H9 (cell line): ENCODE data around the gene STX8. TPM values are rescaled to one million over a fixed set of nuclear protein-coding genes. Genes with fewer than 3 reads are reported as not detected.

Experiments
- DNase-seq: peaks from one replicate; pipeline ENCODE4 v3.0.0-alpha.2; 2017
- H2AFZ ChIP-seq: one replicate; pipeline ENCODE4 v1.6.1; 2013; ENCODE audit warnings: mild to moderate bottlenecking, low read length, control low read depth, moderate library complexity
- H2AK5ac ChIP-seq: 2 replicates; pipeline ENCODE4 v1.6.1; 2013; ENCODE audit warnings: low read length, control low read depth, mixed read lengths; ENCODE audit not compliant: insufficient read length
- H2BK120ac ChIP-seq: one replicate; pipeline ENCODE4 v1.6.1; 2013; ENCODE audit warnings: low read depth, mild to moderate bottlenecking, low read length, control low read depth, inconsistent platforms; ENCODE audit not compliant: poor library complexity, severe bottlenecking
- H2BK12ac ChIP-seq: 2 replicates; pipeline ENCODE4 v1.6.1; 2013; ENCODE audit warnings: low read length, control low read depth, mixed read lengths, low read depth; ENCODE audit not compliant: insufficient read length
- H2BK15ac ChIP-seq: 2 replicates; pipeline ENCODE4 v1.6.1; 2013; ENCODE audit warnings: low read depth, low read length, control low read depth
- H2BK20ac ChIP-seq: one replicate; pipeline ENCODE4 v1.6.1; 2013; ENCODE audit warnings: low read depth, mild to moderate bottlenecking, low read length, control low read depth, inconsistent platforms; ENCODE audit not compliant: poor library complexity, severe bottlenecking
- H2BK5ac ChIP-seq: 2 replicates; pipeline ENCODE4 v1.6.1; 2013; ENCODE audit warnings: low read length, control low read depth, mixed read lengths; ENCODE audit not compliant: insufficient read length
- H3K14ac ChIP-seq: 2 replicates; pipeline ENCODE4 v1.6.1; 2013; ENCODE audit warnings: low read length, control low read depth; ENCODE audit not compliant: insufficient read depth
- H3K18ac ChIP-seq: 2 replicates; pipeline ENCODE4 v1.6.1; 2013; ENCODE audit warnings: low read depth, mild to moderate bottlenecking, mixed read lengths, low read length, control low read depth; ENCODE audit not compliant: insufficient read length
- H3K23ac ChIP-seq: 2 replicates; pipeline ENCODE4 v1.6.1; 2013; ENCODE audit warnings: low read length, control low read depth, mixed read lengths, low read depth; ENCODE audit not compliant: insufficient read length
- H3K23me2 ChIP-seq: 2 replicates; pipeline ENCODE4 v1.6.1; 2013; ENCODE audit warnings: low read depth, mild to moderate bottlenecking, mixed read lengths, low read length, control low read depth; ENCODE audit not compliant: insufficient read length, poor library complexity, severe bottlenecking
- H3K27ac ChIP-seq: 2 replicates; pipeline ENCODE4 v1.5.1; 2013; ENCODE audit warnings: low read length, control low read depth, mixed read lengths, low read depth; ENCODE audit not compliant: insufficient read length
- H3K27me3 ChIP-seq: 2 replicates; pipeline ENCODE4 v1.6.1; 2013; ENCODE audit warnings: low read length, control low read depth, inconsistent platforms; ENCODE audit not compliant: insufficient read depth
- H3K4ac ChIP-seq: 2 replicates; pipeline ENCODE4 v1.6.1; 2013; ENCODE audit warnings: low read depth, mild to moderate bottlenecking, control low read depth, inconsistent platforms, low read length, moderate library complexity
- H3K4me1 ChIP-seq: 2 replicates; pipeline ENCODE4 v1.6.1; 2013; ENCODE audit warnings: low read length, control low read depth, inconsistent platforms; ENCODE audit not compliant: insufficient read depth
- H3K4me2 ChIP-seq: 2 replicates; pipeline ENCODE4 v1.6.1; 2013; ENCODE audit warnings: low read length, control low read depth, mixed read lengths; ENCODE audit not compliant: insufficient read length, insufficient read depth
- H3K56ac ChIP-seq: 2 replicates; pipeline ENCODE4 v1.6.1; 2013; ENCODE audit warnings: low read depth, mild to moderate bottlenecking, mixed read lengths, low read length, control low read depth; ENCODE audit not compliant: insufficient read length
- H3K79me1 ChIP-seq: 2 replicates; pipeline ENCODE4 v1.6.1; 2013; ENCODE audit warnings: low read depth, mild to moderate bottlenecking, moderate library complexity, low read length, control low read depth, inconsistent platforms; ENCODE audit not compliant: insufficient read depth, poor library complexity, severe bottlenecking
- H3K79me2 ChIP-seq: 2 replicates; pipeline ENCODE4 v1.6.1; 2013; ENCODE audit warnings: low read length, control low read depth, inconsistent platforms; ENCODE audit not compliant: insufficient read depth
- H3K9ac ChIP-seq: 2 replicates; pipeline ENCODE4 v1.6.1; 2013; ENCODE audit warnings: low read length, control low read depth, mixed read lengths; ENCODE audit not compliant: insufficient read length; ENCODE audit errors: extremely low read depth
- H3K9me3 ChIP-seq: one replicate; pipeline ENCODE4 v1.6.1; 2013; ENCODE audit warnings: low read depth, low read length, inconsistent platforms; ENCODE audit not compliant: control insufficient read depth
- H3T11ph ChIP-seq: one replicate; pipeline ENCODE4 v1.6.1; 2013; ENCODE audit warnings: mild to moderate bottlenecking, low read length, control low read depth, inconsistent platforms
- H4K20me1 ChIP-seq: one replicate; pipeline ENCODE4 v1.6.1; 2013; ENCODE audit not compliant: control insufficient read depth, insufficient read length, insufficient read depth
- H4K5ac ChIP-seq: 2 replicates; pipeline ENCODE4 v1.6.1; 2013; ENCODE audit warnings: low read depth, mild to moderate bottlenecking, mixed read lengths, low read length, control low read depth; ENCODE audit not compliant: insufficient read length
- H4K8ac ChIP-seq: replicated peaks from 2 replicates; pipeline ENCODE4 v1.6.1; 2013; ENCODE audit warnings: low read length, control low read depth, mixed read lengths, low read depth; ENCODE audit not compliant: insufficient read length
- H4K91ac ChIP-seq: 2 replicates; pipeline ENCODE4 v1.6.1; 2013; ENCODE audit warnings: low read depth, mild to moderate bottlenecking, moderate library complexity, mixed read lengths, low read length, control low read depth; ENCODE audit not compliant: insufficient read length
- H3K27ac Mint-ChIP-seq, 3 experiments: 2 replicates in 2 of 3; 3 replicates in 1 of 3; pipeline ENCODE4 v1.8.0; 2020 to 2021; ENCODE audit warnings: mixed read lengths in 3 of 3, mild to moderate bottlenecking in 1 of 3, moderate library complexity in 1 of 3
- H3K27me3 Mint-ChIP-seq: 2 replicates; pipeline ENCODE4 v1.8.0; 2021; ENCODE audit warnings: low read depth, mild to moderate bottlenecking, moderate library complexity, mixed read lengths
- H3K36me3 Mint-ChIP-seq, 3 experiments: 2 replicates in 2 of 3; 3 replicates in 1 of 3; pipeline ENCODE4 v1.8.0; 2020 to 2021; ENCODE audit warnings: low read depth in 3 of 3, mixed read lengths in 3 of 3; ENCODE audit not compliant: insufficient read depth in 1 of 3
- H3K4me1 Mint-ChIP-seq, 2 experiments: 2 replicates each; pipeline ENCODE4 v1.8.0; 2020; ENCODE audit warnings: mixed read lengths in 2 of 2
- H3K4me3 Mint-ChIP-seq, 2 experiments: 2 replicates in 1 of 2; 3 replicates in 1 of 2; pipeline ENCODE4 v1.8.0; 2020 to 2021; ENCODE audit warnings: mild to moderate bottlenecking in 2 of 2, mixed read lengths in 2 of 2, moderate library complexity in 1 of 2
- H3K9me3 Mint-ChIP-seq, 2 experiments: 2 replicates in 1 of 2; 3 replicates in 1 of 2; pipeline ENCODE4 v1.8.0; 2020; ENCODE audit warnings: mild to moderate bottlenecking in 2 of 2, mixed read lengths in 2 of 2, moderate library complexity in 1 of 2
- CTCF ChIP-seq: fragments of 200-600 bp; sonication (generic); conservative IDR thresholded peaks from 3 replicates; pipeline ENCODE4 v1.8.0; 2021; ENCODE audit warnings: antibody characterized with exemption, mild to moderate bottlenecking
- whole genome bisulfite sequencing: extraction: QIAGEN DNeasy Blood & Tissue Kit; methylation state at CpG from one replicate; pipeline ENCODE4 v1.1.7; 2013; ENCODE audit warnings: missing lambda C conversion rate, low lambda C conversion rate, mixed read lengths; ENCODE audit not compliant: insufficient read length; ENCODE audit errors: extremely low coverage; 5-methylcytosine and 5-hydroxymethylcytosine counted together
- total RNA-seq: library from RNA; stranded (reverse); gene quantifications from 2 replicates; pipeline ENCODE4 v1.2.1, GENCODE V29; 2021

STX8 gene
- total RNA-seq, 1 experiment from 2014 or later: 55.1 TPM

- Histone ChIP-seq H2BK12ac (no peak overlapping the region), H2AK5ac (no peak overlapping the region), H3K56ac (no peak overlapping the region), H4K8ac (no peak overlapping the region), H4K91ac (no peak overlapping the region), H2AFZ (no peak overlapping the region), H3K27ac (no peak overlapping the region), H2BK15ac (no peak overlapping the region), H3K79me2 (no peaks in the 10 kb centered on the region), H2BK120ac (no peak overlapping the region), H3K9ac (no peak overlapping the region), H3K23ac (no peak overlapping the region), H2BK5ac (no peak overlapping the region), H3K27me3 (no peaks in the 10 kb centered on the region), H3K18ac (no peak overlapping the region), H3T11ph (no peak overlapping the region), H3K4me1 (peaks cover 4% of the 10 kb centered on the region; the same call in 1 of the 2 replicates), H3K14ac (no peak overlapping the region), H3K4ac (no peak overlapping the region), H3K4me2 (no peak overlapping the region), H4K5ac (no peak overlapping the region), H3K79me1 (no peaks in the 10 kb centered on the region), H3K9me3 (no peaks in the 10 kb centered on the region), H2BK20ac (no peak overlapping the region), H3K23me2 (no peaks in the 10 kb centered on the region), H4K20me1 (no peaks in the 10 kb centered on the region)
- Mint-ChIP-seq H3K4me3 (no peak overlapping the region), H3K4me1 (peaks cover 18 to 21% of the 10 kb centered on the region in 2 experiments), H3K27me3 (no peaks in the 10 kb centered on the region), H3K36me3 (peaks cover 0 to 3% (median 0%) of the 10 kb centered on the region in 3 experiments; a peak in 2 of 7 replicates), H3K9me3 (no peaks in the 10 kb centered on the region), H3K27ac (peak overlapping the region in 1 of 3 experiments; percentile 13; a peak in 1 of 7 replicates)
- TF ChIP-seq CTCF: no peak
- WGBS: no CpG with 5 or more reads among the region's 4 CpGs
- DNase-seq: no peak
These were observed 106.7 kb downstream of the STX8 start for GRCh38 chr17:9468937-9469336.
